AML-193 (cell line): ENCODE data around the gene TTC1.
"Not testable (repeated sequence)": the region's sequence is repeated elsewhere in the genome, so short reads cannot be mapped to it uniquely, and the experiment has no call there.

Experiments
- DNase-seq, 2 experiments: peaks; one replicate each; lab custom pipeline; 2025; lab: John Stamatoyannopoulos, UW

Gene TTC1

GRCh38 chr5:160040471-160040835 lies 31.5 kb downstream of the TTC1 start:
- DNase-seq: no peak

GRCh38 chr5:160042671-160043070 lies 33.7 kb downstream of the TTC1 start:
- DNase-seq: no peak

- no peak for DNase-seq
These were observed 35.5 kb downstream of the TTC1 start for GRCh38 chr5:160044391-160044804.

GRCh38 chr5:160044967-160045366 lies 36.0 kb downstream of the TTC1 start:
- DNase-seq: no peak

- DNase-seq: no peak
These were observed 38.5 kb downstream of the TTC1 start for GRCh38 chr5:160047423-160047822.

- no peak for DNase-seq
These were observed 39.2 kb downstream of the TTC1 start for GRCh38 chr5:160048131-160048530.

- DNase-seq: no peak
These were observed 40.2 kb downstream of the TTC1 start for GRCh38 chr5:160049099-160049498.

GRCh38 chr5:160054047-160054446 lies 45.1 kb downstream of the TTC1 start:
- no peak for DNase-seq

GRCh38 chr5:160054831-160055230 lies 45.9 kb downstream of the TTC1 start:
- no peak for DNase-seq

GRCh38 chr5:160057256-160057655 lies 48.3 kb downstream of the TTC1 start:
- no peak for DNase-seq

GRCh38 chr5:160060001-160060400 lies 51.1 kb downstream of the TTC1 start:
- no peak for DNase-seq

GRCh38 chr5:160061770-160062169 lies 52.8 kb downstream of the TTC1 start:
- no peak for DNase-seq

- DNase-seq: no peak
These were observed 55.5 kb downstream of the TTC1 start for GRCh38 chr5:160064417-160064810.

- DNase-seq: no peak
These were observed 56.2 kb downstream of the TTC1 start for GRCh38 chr5:160064995-160065614.

GRCh38 chr5:160069120-160069519 lies 60.2 kb downstream of the TTC1 start:
- DNase-seq: not testable (repeated sequence)

- no peak for DNase-seq
These were observed 62.6 kb downstream of the TTC1 start for GRCh38 chr5:160071516-160071915.

- no peak for DNase-seq
These were observed 63.0 kb downstream of the TTC1 start for GRCh38 chr5:160071916-160072315.

- DNase-seq: no peak
These were observed 66.1 kb downstream of the TTC1 start for GRCh38 chr5:160075073-160075472.

- DNase-seq: no peak
These were observed 68.1 kb downstream of the TTC1 start for GRCh38 chr5:160076997-160077396.

- no peak for DNase-seq
These were observed 70.8 kb downstream of the TTC1 start for GRCh38 chr5:160079753-160080152.

- DNase-seq: no peak
These were observed 72.6 kb downstream of the TTC1 start for GRCh38 chr5:160081495-160081894.

GRCh38 chr5:160082614-160083500 lies 73.9 kb downstream of the TTC1 start:
- DNase-seq: no peak

- no peak for DNase-seq
These were observed 74.6 kb downstream of the TTC1 start for GRCh38 chr5:160083501-160083900.

- no peak for DNase-seq
These were observed 75.2 kb downstream of the TTC1 start for GRCh38 chr5:160084144-160084543.
